Chondrocyte (in vitro differentiated cells): ENCODE results near the gene CAMKV. TPM values are rescaled to one million over a fixed set of nuclear protein-coding genes. Genes with fewer than 3 reads are reported as not detected.

ENCODE experiments used
- DNase-seq: peaks from one replicate; pipeline ENCODE4 v3.0.0; 2021; ENCODE audit warnings: mixed read lengths, low spot score
- H3K27ac Mint-ChIP-seq: one replicate; pipeline ENCODE4 v1.8.0; 2021; ENCODE audit warnings: mild to moderate bottlenecking, moderate library complexity, mixed read lengths; ENCODE audit not compliant: unreplicated experiment
- H3K27me3 Mint-ChIP-seq: 2 replicates; pipeline ENCODE4 v1.8.0; 2021; ENCODE audit warnings: low read depth, mixed read lengths
- H3K36me3 Mint-ChIP-seq: 2 replicates; pipeline ENCODE4 v1.8.0; 2021; ENCODE audit warnings: low read depth, mixed read lengths
- H3K4me1 Mint-ChIP-seq: 2 replicates; pipeline ENCODE4 v1.8.0; 2021; ENCODE audit warnings: low read depth, mild to moderate bottlenecking, mixed read lengths
- H3K4me3 Mint-ChIP-seq: one replicate; pipeline ENCODE4 v1.8.0; 2021; ENCODE audit warnings: mild to moderate bottlenecking, moderate library complexity, mixed read lengths; ENCODE audit not compliant: unreplicated experiment
- H3K9me3 Mint-ChIP-seq: 2 replicates; pipeline ENCODE4 v1.8.0; 2021; ENCODE audit warnings: low read depth, mixed read lengths
- total RNA-seq: library from RNA; stranded (reverse); gene quantifications from 3 replicates; pipeline ENCODE4 v1.2.1, GENCODE V29; 2021
- TF ChIP-seq, protein P1 (sequence below): fragments of 200-600 bp; sonication (generic); IDR thresholded peaks from 2 replicates; pipeline ENCODE4 v1.5.0; 2021; ENCODE audit warnings: antibody characterized with exemption, mild to moderate bottlenecking, moderate library complexity

Gene CAMKV
- total RNA-seq, 1 donor from 2014 or later = not detected

DNA sequence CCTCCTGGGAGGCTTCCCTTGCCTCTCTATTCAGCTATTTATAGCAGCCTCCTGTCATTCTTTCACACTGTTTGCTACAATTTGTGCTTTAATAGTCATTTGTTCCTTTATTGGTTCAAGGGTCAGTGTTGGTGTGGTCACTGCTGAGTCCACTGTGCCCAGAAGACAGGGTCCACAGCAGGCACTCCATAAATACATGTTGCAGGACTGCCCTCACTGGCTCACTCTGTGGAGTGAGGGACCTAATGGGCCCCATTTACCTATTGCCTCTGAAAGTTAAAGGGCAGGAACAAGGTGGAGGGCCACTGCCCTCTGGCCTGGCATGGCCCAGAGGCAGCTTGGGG lies 17.2 kb upstream of the CAMKV start:
- Mint-ChIP-seq H3K27me3 (peaks cover 11% of the 10 kb centered on the region), H3K4me1 (no peaks in the 10 kb centered on the region), H3K27ac (no peak overlapping the region), H3K4me3 (no peak overlapping the region), H3K9me3 (no peaks in the 10 kb centered on the region), H3K36me3 (no peaks in the 10 kb centered on the region)
- DNase-seq = no peak
- TF ChIP-seq, protein P1, sequence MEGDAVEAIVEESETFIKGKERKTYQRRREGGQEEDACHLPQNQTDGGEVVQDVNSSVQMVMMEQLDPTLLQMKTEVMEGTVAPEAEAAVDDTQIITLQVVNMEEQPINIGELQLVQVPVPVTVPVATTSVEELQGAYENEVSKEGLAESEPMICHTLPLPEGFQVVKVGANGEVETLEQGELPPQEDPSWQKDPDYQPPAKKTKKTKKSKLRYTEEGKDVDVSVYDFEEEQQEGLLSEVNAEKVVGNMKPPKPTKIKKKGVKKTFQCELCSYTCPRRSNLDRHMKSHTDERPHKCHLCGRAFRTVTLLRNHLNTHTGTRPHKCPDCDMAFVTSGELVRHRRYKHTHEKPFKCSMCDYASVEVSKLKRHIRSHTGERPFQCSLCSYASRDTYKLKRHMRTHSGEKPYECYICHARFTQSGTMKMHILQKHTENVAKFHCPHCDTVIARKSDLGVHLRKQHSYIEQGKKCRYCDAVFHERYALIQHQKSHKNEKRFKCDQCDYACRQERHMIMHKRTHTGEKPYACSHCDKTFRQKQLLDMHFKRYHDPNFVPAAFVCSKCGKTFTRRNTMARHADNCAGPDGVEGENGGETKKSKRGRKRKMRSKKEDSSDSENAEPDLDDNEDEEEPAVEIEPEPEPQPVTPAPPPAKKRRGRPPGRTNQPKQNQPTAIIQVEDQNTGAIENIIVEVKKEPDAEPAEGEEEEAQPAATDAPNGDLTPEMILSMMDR = no peak

DNA sequence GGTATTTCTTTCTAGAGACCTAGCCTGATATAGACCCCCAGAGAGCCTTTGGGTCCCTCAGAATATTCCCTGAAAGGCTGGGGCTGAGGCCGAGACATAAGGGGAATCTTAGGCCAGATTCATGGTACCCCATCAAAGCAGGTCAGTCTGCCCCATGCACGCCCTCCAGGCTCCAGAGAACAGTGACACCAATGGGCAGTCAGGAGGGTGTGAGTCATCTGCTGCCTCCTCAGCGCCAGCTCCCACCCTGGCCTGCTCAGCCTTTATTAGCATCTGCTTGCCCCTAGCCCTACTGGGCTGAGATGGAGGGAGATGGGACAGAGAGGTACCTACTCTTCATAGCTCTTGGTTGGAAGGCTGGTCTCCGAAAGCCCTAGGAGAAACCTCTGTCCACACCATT lies 14.3 kb upstream of the CAMKV start:
- Mint-ChIP-seq H3K4me3 (no peak overlapping the region), H3K9me3 (no peaks in the 10 kb centered on the region), H3K27me3 (peaks cover 15% of the 10 kb centered on the region), H3K27ac (no peak overlapping the region), H3K36me3 (no peaks in the 10 kb centered on the region), H3K4me1 (no peaks in the 10 kb centered on the region)
- TF ChIP-seq, protein P1 = no peak
- no peak for DNase-seq

DNA sequence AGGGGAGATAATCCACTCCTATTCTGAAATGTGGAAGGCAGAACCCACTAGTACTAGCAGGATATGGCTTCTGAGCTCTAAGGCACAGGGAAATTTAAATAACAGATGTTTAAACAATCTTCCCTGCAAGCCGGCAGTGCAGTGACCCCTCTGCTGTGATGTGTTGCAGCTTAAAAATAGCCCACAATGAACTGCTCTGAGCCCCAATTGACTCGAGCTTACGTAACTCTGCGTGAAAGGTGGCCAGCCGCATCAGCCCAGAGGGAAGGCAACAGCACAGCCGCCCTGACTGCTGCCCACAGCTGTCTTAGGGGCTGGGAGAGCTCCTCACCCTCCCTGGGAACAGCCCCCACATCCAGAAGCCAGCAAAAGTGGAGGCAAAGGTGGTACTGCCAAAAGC lies 12.5 kb upstream of the CAMKV start:
- Mint-ChIP-seq H3K9me3 (no peaks in the 10 kb centered on the region), H3K4me3 (no peak overlapping the region), H3K27me3 (peaks cover 15% of the 10 kb centered on the region), H3K27ac (no peak overlapping the region), H3K36me3 (no peaks in the 10 kb centered on the region), H3K4me1 (no peaks in the 10 kb centered on the region)
- TF ChIP-seq, protein P1 = no peak
- DNase-seq = no peak

DNA sequence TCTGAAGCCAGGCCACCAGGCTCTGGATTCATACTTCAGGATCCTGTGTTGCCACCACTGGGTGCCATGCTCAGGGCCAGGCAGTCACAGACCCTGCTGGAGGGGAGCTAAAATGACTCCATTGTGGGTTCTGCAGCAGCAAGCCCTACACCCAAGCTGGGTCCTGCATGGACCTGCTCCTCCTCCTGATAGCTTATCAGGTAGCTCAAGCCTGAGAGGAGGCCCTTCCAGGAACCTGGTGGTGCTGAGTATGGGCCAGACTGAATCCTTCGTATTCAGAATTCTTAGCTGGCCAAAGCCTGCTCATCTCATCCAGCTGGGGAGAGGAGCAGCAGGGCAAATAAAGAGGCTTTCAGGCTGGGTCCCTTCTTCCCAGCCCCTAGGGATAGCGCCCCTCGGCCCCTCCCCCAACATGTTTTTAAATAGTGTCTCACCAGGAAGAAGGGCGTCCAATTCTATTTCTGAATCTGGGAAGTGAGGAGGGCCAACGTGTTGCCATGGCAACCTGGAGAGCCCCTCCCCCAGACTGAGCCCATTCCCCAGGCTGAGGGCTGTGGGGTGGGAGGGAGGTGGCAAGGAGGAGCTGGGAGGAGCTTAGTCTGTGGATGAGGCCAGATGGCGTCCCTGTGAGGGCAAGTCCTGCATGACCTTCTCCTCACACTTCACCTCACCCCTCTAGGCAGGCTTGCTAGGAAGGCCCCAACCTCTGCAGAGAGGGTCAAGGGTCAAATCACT lies 11.0 kb upstream of the CAMKV start:
- H3K9me3 Mint-ChIP-seq = no peaks in the 10 kb centered on the region
- no peak overlapping the region for H3K27ac Mint-ChIP-seq
- no peak for DNase-seq
- H3K4me1 Mint-ChIP-seq = no peaks in the 10 kb centered on the region
- no peak overlapping the region for H3K4me3 Mint-ChIP-seq
- peaks cover 15% of the 10 kb centered on the region for H3K27me3 Mint-ChIP-seq
- TF ChIP-seq, protein P1 = no peak
- H3K36me3 Mint-ChIP-seq = no peaks in the 10 kb centered on the region

DNA sequence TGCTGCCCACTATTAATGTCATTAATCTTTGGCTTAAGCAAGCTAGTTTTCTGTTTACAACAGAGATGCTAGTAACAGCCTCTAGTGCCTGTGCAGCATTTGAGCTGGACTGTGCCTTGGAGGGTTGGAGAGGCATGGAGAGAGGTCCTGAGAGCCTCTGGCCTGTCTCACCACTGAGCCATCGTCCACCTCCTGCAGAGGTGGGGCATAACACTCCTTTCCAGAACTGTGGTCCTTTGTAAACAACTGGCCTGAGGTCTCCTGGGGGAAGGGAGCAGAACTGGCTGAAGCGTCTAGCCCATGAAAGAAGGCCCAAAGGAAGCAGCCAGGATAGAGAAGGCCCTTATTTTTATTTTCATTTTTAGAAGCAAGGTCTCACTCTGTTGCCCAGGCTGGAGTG lies 10.0 kb upstream of the CAMKV start:
- no peak overlapping the region for H3K27ac Mint-ChIP-seq
- TF ChIP-seq, protein P1 = no peak
- no peaks in the 10 kb centered on the region for H3K9me3 Mint-ChIP-seq
- DNase-seq = no peak
- no peak overlapping the region for H3K4me3 Mint-ChIP-seq
- H3K4me1 Mint-ChIP-seq = no peaks in the 10 kb centered on the region
- H3K27me3 Mint-ChIP-seq = peaks cover 18% of the 10 kb centered on the region
- no peaks in the 10 kb centered on the region for H3K36me3 Mint-ChIP-seq
